ENCODE data around the gene IL13RA1.

- TF ChIP-seq POLR2A (IDR thresholded peaks at IDR 0.05) (peak in 1 of 2 donors; percentile 50), CTCF (IDR thresholded peaks at IDR 0.05) (peak in 2 of 5 experiments; percentile 13 to 25)
Measured at GRCh38 chrX:118726887-118727685, at the start of gene IL13RA1.
